Middle frontal gyrus (tissue), 1 donor: Measurements from ENCODE around the gene ATP6V0E2.
"Not testable (repeated sequence)": the region's sequence is repeated elsewhere in the genome, so short reads cannot be mapped to it uniquely, and the experiment has no call there.

Experiments
- DNase-seq: peaks from one replicate; pipeline ENCODE4 v3.0.0-alpha.2; 2015; ENCODE audit warnings: low spot score; ENCODE audit errors: extremely low spot score

ATP6V0E2 gene

DNA sequence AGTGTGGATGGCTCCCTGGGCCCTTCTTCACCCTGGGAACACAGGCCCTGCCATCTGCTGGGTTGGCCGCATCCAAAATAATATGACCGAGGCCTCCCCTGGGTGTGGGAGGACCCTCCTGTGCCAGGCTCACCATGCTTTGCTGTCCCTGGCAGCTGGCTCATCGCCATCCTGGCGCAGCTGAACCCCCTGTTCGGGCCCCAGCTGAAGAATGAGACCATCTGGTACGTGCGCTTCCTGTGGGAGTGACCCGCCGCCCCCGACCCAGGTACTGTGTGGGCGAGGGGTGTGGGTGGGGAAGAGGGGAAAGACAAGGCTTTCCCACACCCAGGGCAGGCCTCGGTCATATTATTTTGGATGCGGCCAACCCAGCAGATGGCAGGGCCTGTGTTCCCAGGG, 4.8 kb downstream of the ATP6V0E2 start:
- no peak for DNase-seq

DNA sequence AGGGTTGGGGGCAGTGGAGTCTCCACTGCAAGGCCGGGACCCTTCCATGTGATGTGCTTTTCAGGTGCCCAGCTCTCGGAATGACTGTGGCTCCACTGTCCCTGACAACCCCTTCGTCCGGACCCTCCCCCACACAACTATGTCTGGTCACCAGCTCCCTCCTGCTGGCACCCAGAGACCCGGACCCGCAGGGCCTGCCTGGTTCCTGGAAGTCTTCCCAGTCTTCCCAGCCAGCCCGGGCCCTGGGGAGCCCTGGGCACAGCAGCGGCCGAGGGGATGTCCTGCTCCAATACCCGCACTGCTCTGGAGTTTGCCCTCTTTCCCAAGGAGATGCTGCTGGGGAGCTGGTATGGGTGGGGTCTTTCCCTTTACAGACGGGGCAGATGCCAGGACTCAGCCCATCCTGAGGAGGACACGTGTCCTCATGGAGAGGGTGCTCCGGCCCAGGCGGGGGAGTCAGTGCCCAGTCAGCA, 5.5 kb downstream of the ATP6V0E2 start:
- DNase-seq, result no peak

DNA sequence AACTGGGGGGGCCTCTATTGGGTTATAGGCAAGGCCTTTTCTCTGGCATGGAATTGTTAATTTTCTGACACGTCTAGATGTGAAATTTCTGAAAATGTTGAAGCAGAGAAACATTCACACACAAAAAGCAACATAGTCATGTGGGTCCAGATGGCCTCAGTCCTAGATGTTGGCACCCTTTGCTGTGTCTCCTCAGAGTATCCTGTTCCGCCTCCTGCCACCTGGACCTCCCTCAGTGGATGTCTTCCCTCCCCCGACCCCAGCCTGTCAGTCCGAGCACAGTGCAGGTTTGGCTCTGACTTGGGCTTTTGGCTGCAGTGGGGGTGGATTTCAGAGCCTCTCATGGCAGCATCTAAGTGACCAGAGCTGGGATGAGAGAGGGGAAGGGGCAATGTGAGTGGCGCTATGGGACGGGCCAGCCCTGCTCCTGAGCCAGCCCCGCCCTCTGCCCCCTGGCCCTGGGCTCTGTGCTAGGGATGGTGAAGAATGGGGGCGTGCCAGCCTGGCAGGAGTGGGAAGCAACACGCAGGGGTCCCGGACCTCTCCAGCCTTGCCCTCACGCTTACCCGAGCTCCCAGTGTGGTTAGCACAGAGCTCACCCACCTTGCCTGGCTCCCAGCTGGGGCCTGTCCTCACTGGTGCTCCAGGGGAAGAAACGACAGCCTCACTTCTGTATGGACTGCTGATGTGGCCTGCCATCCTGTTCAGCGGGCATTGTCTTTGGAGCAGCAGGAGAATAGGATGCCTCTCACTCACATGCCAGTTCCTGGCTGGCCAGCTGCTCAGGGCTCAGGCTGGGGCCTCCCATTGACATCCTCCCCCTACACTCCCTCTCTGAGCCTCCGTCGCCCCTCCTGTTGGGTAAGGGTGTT, 6.2 kb downstream of the ATP6V0E2 start:
- DNase-seq, result no peak

DNA sequence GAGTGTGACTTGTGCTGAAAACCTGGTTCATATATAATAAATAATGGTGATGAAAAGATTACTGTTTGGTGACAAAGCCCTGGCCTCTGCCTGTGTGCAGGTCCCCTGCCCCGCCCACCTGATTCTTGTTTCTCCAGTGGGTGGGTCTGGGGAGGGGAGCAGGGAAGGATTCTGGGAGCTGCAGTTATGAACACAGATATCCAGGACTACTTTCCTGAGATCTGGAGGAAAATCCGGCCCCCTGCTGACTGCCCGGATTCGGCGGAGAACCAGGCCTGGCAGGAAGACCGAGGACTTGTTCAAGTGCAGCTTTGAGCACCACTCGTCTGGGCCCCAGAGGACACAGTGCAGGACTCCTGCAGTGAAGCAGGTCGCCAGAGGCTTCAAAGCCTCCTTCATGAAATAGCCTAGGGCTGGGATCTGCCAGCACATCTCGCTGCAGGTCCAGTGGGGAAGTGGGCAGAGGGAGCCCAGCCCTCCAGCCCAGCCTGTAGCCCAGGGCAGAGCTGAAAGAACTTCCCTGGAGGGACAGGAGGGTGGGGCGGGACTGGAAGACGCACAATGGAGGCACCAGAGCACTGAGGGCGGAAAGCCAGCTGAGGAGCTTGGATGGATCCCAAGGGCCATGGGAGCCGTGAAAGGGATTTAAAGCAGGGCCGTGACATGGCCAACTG, 7.0 kb downstream of the ATP6V0E2 start:
- DNase-seq, result no peak

DNA sequence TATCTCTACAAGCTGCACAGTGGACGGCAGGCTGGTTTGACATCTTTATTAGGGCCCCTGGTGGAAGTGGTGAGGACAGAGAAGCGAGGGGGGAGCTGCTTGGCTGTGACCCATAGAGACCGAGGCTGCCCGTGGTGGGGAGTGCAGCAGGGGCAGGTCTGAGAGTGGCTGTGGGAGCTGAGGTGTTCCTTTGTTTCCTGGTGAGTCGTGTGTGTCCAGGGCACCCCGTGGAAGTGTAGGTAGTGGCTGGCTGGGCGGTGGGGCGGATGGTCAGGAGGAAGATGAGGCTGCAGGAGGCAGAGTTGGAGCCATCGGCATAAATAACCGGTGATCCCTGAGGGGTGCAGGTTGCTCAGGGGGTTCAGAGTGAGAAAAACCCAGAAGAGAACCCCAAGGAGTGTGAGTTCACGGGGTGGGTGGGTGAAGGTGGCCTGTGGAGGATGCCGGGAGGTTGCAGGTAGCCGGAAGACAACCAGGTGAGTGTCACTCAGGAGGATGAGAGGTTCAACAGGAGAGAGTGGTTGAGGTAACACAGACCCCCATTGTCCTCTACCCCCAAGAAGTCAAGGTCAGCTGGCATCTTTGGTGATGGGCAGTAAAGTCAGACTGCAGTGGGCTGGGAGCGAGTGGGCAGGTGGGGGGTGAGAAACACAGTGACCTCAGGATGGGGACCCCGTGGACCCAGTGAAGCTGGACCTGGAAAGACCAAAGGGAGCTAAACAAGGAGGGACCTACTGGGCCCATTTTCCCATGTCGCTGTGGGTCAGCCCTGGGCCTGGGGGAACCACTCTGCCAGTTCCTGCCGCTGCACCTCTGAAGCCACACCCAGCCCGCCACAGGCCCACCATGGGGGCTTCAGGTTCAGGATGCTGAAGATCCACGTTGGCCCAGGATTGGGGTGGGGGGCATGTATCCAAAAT, 7.8 kb downstream of the ATP6V0E2 start:
- no peak for DNase-seq

DNA sequence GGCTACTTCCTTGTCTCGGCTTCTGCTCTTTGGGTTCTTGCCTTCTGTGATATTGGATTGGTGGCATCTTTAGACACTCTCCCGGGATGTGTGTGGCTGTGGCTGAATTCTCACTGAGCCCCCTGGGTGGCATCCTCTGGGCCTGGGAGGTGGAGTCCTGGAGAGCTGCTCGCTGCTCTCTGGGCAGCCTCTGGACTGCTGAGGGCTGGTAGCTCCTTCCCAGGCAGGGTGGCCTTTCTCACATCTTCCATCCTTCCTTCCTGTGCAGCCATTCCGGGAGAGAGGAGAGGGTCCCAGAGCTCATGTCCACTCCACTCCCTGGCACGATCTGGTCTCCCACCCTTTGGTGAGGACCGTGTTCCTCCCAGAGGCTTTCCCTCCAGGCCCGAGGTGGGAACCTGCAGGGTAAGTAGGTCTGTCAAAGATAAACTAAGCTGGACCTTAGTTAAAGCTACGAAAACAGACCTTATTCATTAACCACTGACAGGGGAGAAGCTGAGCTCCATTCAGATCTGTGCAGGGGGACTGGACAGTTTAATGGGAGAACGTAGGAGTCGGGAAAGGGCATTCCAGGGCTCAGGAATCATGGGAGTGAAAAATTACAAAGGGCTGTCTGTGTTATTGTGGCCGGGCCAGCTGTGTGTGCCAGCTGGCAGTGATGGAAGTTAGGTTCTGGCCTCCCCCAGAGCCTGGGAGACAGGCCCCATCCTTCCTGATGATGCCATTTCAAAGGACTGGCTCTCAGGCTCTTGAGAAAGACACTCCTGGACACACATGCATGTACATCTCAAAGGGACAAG, 8.7 kb downstream of the ATP6V0E2 start:
- DNase-seq, result no peak

DNA sequence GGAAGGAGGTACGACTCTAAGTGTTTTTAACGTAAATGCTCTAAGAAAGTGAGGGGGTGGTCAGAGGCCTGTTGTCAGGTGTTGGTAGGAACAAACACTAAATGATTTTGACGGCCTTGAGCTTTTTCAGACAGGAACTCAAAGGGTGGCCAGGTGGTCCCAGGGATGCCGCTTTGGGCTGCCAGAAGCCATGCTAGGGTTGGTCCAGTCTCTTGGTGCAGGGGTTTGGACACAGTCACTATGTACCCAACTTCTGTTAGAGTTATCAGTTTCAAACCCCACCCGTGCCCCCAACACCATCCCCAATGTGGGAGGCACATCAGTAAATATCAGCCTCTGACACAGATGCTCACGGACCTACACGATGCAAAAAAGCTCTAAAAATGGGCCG, 9.3 kb downstream of the ATP6V0E2 start:
- DNase-seq, result no peak

DNA sequence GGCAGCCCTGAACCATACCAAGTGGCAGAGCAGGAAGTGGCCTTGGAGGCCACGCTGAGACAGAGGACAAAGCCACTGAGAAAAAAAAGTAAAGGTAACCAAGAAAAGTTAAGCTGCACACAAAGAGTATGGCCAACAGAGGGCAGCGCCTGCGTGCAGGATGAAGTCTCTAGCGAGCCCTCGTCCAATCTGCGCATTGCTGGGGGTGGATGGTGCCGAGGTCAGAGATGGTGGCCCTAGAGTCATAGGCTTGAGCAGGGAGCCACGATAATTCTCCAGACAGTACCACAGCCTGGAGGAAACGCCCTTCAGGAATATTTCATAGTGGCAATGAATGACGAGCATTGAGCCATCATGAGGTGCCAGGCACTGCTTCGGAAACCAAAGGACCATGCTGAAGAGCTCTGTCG, 9.7 kb downstream of the ATP6V0E2 start:
- DNase-seq, result no peak

DNA sequence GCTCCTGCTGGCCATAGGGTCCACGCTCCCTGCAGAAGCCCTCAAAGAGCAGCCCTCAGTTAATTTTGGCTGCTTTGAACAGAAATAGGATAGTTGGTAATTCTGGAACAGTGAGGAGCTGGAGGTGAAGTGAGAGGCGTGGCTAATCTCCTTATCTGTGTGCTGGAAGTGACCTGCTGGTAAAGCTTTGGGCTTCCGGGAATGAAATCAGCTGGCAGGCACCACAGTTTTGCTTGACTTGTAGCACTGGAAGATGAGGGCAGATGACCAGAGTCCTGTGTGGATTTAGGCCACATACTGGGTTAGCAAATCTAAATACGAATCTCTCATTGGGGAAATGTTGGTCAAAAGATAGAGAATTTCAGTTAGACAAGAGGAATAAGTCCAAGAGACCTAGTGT, 10.2 kb downstream of the ATP6V0E2 start:
- no peak for DNase-seq

DNA sequence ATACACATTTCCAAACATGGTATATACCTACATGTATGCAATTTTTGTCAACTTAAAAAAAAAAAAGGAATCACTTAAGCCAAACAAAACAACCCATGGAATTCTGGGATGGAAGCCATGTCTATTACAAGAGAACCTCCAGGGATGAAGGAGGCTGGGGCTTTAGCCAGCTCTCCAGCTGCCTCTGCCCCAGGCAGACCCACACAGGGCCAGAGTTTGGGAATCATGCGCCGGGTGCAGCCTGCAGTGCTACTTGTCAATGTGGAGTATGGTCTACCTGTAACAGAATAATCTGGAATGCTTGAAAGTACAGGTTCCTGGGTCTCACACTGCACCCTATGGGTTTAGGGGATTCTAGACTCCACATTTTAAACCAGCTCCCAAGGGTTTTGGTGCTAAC, 10.8 kb downstream of the ATP6V0E2 start:
- DNase-seq, result no peak

DNA sequence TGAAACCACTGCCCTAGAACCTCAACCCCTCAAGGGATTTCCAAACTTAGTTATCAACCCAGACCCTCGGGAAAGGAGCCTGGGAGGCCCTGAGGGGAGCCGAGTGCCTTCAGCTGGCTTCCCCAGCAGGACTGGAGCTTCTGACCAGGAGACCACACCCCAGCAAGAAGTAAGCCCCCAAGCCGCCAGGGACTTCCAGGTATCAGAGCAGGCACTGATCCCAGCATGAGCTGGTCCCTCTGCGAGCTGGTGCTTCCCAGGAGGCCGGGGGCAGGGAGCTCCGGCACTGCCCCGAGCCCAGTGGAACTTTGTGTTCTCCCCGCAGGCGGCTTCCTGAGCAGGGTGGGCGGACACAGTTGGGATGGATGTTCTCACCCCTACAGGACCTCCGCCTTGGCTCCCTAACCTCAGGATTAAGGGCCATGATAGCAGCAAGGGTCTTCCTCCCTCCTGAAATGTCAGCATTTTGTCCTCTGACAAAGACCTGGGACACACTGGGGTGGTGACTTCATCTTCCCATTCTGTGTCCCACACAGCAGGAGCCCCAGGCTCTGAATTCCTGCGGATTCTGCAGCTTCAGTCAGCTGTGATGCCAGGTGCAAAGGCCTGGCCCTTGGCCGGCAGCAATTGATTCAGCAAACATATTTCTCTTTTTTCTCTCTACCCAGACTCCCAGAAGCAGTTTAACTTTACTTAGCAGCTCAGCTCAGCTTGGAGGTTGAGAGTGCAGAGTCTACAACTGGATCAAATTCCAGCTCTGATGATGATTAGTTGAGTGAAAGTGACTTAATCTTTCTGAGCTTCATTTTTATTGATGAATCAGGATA, 11.6 kb downstream of the ATP6V0E2 start:
- no peak for DNase-seq

DNA sequence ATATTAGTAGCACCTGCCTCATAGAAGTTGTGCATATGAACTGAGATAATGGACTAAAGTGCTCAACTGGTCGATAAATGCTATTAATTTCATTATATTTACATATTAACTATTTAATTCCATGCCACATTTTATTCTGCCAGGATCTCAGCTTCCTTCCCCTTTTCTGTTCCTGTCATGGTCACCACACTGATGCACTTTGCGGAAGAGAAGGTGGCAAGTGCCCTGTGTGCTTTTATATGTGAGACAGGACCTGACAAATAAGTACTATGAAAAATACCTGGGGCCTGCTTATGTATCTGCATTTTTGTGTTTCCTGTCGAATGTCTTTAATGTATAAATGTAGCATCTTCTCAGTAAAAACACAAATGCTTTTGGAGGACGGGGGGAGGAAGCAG, 12.2 kb downstream of the ATP6V0E2 start:
- no peak for DNase-seq

DNA sequence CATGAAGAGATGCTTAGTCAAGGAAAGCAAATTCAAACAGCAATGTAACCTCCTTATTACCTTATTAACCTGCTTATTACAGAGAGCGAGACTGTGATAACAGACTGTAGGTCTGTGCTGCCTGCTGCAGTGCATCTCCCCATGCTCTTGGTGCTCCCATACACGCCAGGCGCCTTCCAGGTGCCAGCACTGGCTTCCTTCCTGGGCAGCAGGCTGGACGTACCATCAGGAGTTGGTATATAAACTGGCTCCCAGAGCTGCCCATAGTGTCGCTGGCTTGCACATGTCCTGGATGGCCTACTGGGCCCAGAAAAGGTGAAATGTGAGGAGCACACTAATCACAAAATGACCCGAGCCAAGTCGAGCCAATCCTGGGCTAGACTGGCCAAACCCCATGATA, 13.5 kb downstream of the ATP6V0E2 start:
- no peak for DNase-seq

DNA sequence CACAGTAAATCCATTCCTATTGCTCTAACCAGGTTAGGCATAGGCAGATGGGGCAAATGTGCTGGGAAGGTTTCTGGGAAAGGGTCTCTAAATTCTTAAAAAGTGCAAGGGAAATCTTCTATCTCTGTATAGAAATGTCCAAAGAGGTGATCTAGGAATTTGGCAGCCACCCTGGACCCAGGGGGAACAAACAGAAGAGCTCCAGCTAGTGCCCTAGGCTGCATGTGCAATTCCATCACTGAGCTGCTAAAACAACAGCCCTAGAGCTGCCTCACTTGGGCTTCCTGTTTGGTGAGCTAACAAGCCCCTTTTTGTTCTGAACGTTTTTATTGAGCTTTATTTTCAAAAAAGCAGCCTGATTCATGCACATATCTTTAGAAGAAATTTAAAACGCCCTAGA, 16.9 kb downstream of the ATP6V0E2 start:
- DNase-seq, result not testable (repeated sequence)

DNA sequence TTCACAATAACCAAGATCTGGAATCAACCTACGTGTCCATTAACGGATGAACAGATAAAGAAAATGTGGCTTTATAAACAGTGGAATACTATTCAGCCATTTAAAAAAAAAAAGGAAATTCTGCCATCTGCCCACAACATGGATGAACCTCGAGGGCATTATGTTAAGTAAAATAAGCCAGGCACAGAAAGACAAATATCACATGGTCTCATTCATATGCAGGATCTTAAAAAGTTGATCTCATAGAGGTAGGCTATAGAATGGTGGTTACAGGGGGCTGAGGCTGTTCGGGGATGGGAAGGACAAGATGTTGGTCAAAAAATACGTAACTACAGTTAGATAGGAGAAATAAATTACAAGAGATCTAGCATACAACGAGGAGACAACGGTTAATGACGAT, 21.2 kb downstream of the ATP6V0E2 start:
- not testable (repeated sequence) for DNase-seq

DNA sequence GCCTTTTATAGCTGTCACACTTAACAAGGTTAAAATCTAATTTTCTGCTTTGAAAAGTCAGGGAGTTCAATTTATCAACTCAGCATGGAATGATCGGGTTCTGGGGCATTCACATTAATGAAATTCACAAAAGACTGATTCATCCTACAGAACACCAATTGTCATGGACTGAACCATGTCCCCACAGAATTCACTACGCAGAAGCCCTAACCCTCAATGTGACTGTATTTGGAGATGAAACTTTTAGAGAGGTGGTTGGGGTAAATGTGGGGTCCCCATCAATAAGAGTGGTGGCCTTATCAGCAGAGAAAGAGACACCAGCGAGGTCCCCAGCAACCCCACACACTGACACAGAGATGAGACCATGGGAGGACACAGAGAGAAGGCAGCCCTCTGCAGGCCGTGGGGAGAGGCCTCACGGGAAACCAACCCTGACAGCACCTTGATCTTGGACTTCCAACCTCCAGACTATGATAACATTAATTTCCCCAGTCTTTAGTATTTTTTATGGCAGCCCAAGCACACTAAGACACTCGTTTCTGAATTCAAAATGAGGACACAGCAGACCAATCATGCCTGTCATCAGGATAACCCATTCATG, 34.1 kb downstream of the ATP6V0E2 start:
- DNase-seq, result not testable (repeated sequence)

DNA sequence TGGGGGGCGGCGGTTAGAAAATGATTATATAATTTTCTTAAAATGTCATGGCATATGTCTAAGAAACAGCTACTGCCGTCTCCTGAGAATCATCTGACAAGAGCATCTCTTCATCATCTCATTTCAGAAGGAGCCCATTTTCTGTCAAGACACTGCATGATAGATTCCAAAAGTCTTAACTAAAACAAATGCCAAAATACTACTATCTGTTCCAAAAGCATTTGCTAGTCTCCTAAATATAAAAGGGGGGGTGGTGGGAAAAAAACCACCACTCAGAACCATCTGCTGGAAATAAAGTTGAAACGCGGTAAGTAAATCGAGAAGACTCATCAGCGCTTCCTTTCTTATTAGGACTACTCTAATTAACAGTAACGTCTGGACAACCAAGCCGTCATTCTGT, 36.5 kb downstream of the ATP6V0E2 start:
- not testable (repeated sequence) for DNase-seq

DNA sequence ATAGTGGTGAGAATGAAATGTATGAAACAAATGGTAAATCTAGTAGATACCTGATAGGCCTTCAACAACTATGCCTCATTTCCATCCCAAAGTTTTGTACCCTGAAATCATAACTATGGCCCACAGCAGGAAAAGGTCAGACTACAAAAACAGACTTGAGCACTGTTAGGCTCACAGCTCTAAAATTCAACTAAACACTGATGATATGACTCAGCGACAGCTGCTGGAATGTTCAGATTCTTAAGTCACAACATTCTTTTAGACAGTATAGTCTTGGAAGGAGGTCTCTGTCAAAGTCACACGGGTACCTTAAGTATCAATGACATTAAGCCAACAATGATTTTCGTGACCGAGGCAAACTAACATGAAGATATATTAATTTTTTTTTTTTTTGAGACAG, 38.4 kb downstream of the ATP6V0E2 start:
- not testable (repeated sequence) for DNase-seq

DNA sequence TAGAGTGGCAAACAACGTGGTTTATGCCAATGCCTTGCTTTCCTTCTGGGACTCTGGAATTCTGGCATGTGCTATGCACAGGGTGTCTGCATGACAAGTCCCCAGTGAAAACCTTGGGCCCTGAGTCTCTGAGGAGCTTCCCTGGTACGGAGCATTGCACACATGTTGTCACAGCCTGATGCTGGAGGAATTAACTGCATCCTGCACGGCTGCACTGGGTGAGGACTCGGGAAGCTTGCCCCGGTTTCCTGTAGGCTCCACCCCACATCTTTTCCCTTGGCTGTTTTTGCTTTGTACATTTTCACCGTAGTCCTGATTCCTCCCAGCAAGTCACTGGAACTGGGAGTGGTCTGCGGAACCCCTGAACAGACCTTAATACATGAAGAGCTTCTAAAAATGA, 52.6 kb downstream of the ATP6V0E2 start:
- DNase-seq, result not testable (repeated sequence)
